Prostate gland (tissue), 2 donors: ENCODE measurements around the gene ZNF763. TPM values are rescaled to one million over a fixed set of nuclear protein-coding genes. Genes with fewer than 3 reads are reported as not detected.
"Not testable (repeated sequence)": the region's sequence is repeated elsewhere in the genome, so short reads cannot be mapped to it uniquely, and the experiment has no call there.

Experiments used
- DNase-seq: peaks from one replicate; pipeline ENCODE4 v3.0.0-alpha.2; 2019; ENCODE audit warnings: low spot score
- H3K27ac ChIP-seq, 2 donors: fragments of 200-600 bp; sonication (generic); 2 replicates each; pipeline ENCODE4 v1.5.1; 2017 to 2019
- H3K27me3 ChIP-seq: fragments of 200-600 bp; sonication (generic); replicated peaks from 2 replicates; pipeline ENCODE4 v1.5.1; 2019; ENCODE audit not compliant: insufficient read depth
- H3K36me3 ChIP-seq, 2 donors: fragments of 200-600 bp; sonication (generic); 1 replicate in 1 of 2; 2 replicates in 1 of 2; pipeline versions ENCODE4 v1.5.1 to v1.8.1; 2017 to 2019
- H3K4me1 ChIP-seq: fragments of 200-600 bp; sonication (generic); replicated peaks from 2 replicates; pipeline ENCODE4 v1.5.1; 2019
- H3K4me3 ChIP-seq, 2 donors: fragments of 200-600 bp; sonication (generic); 2 replicates each; pipeline ENCODE4 v1.5.1; 2017 to 2019
- H3K9me3 ChIP-seq: fragments of 200-600 bp; sonication (generic); 2 replicates; pipeline ENCODE4 v1.5.1; 2017
- CTCF ChIP-seq, 4 experiments: fragments of 200-600 bp in 2 of 4; fragments of 450-650 bp in 2 of 4; sonication (generic) in 2 of 4; IDR thresholded peaks; 1 replicate in 3 of 4; 2 replicates in 1 of 4; pipeline ENCODE4 v1.5.1; 2016 to 2019; ENCODE audit warnings: antibody characterized with exemption in 4 of 4, mild to moderate bottlenecking in 2 of 4, moderate library complexity in 2 of 4
- POLR2A ChIP-seq: fragments of 450-650 bp; IDR thresholded peaks from one replicate; pipeline ENCODE4 v1.6.1; 2016; ENCODE audit warnings: antibody characterized with exemption, mild to moderate bottlenecking
- POLR2AphosphoS5 ChIP-seq: sonication (generic); formaldehyde crosslinking; IDR thresholded peaks from one replicate; pipeline ENCODE4 v1.6.1; 2017; ENCODE audit warnings: antibody characterized with exemption
- WGBS: methylation state at CpG from one replicate; pipeline ENCODE4 v1.1.5; 2018; 5-methylcytosine and 5-hydroxymethylcytosine counted together
- intact Hi-C: fragments of 100-400 bp; cut with DNase I; formaldehyde crosslinking; loops from one replicate; pipeline ENCODE4 v1.14.2; 2022
- total RNA-seq, 2 donors: library from RNA; depleted of rRNA; stranded (reverse); fragments of >200 nt; gene quantifications; one replicate each; pipeline ENCODE4 v1.1.0, GENCODE V29; 2016

ZNF763 gene
- total RNA-seq, 2 donors from 2014 or later: 4.0 to 5.6 TPM

DNA sequence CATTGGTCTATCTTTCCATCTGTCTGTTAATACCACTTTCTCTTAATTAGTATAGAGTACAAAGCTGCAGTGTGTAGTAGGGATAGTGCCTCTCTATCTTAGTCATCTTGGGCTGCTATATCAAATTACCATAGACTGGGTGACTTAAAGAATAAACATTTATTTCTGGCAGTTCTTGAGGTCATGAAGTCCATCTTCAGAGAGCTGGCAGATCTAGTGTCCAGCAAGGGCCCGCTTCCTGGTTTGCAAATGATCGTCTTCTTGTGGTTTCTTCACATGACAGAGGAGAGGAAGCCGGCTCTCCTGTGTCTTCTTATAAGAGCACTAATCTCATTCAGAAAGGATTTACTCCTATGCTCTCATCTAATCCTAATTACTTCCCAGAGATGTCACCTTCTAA lies 33.8 kb upstream of the ZNF763 start:
- Histone ChIP-seq H3K27ac (no peak overlapping the region), H3K4me3 (no peak overlapping the region), H3K9me3 (no peaks in the 10 kb centered on the region), H3K4me1 (no peaks in the 10 kb centered on the region), H3K36me3 (no peaks in the 10 kb centered on the region), H3K27me3 (no peaks in the 10 kb centered on the region)
- DNase-seq: no peak
- WGBS: 91% methylated on average over 3 of the region's 3 CpGs
- intact Hi-C loops: no loop called here
- no peak for TF ChIP-seq CTCF (IDR thresholded peaks at IDR 0.05)
- TF ChIP-seq POLR2A: no peak
- TF ChIP-seq POLR2AphosphoS5: no peak

GRCh38 chr19:11931513-11931912 lies 33.3 kb upstream of the ZNF763 start:
- Histone ChIP-seq H3K36me3 (no peaks in the 10 kb centered on the region), H3K27ac (no peak overlapping the region), H3K4me3 (no peak overlapping the region), H3K27me3 (no peaks in the 10 kb centered on the region), H3K9me3 (no peaks in the 10 kb centered on the region), H3K4me1 (no peaks in the 10 kb centered on the region)
- intact Hi-C loops: no loop called here
- TF ChIP-seq CTCF (IDR thresholded peaks at IDR 0.05): no peak
- no peak for TF ChIP-seq POLR2A
- TF ChIP-seq POLR2AphosphoS5: no peak
- 100% methylated on average over 3 of the region's 3 CpGs for WGBS
- DNase-seq: no peak

- intact Hi-C loops, H3K27ac ChIP-seq, H3K4me3 ChIP-seq, H3K36me3 ChIP-seq, H3K4me1 ChIP-seq, H3K27me3 ChIP-seq, H3K9me3 ChIP-seq, DNase-seq: not testable (repeated sequence)
- WGBS: 98% methylated on average over 3 of the region's 3 CpGs
Measured at GRCh38 chr19:11935829-11936228, 29.0 kb upstream of the ZNF763 start.

- H3K27ac ChIP-seq, H3K4me3 ChIP-seq, intact Hi-C loops, DNase-seq, H3K9me3 ChIP-seq, H3K36me3 ChIP-seq, H3K27me3 ChIP-seq, H3K4me1 ChIP-seq: not testable (repeated sequence)
- WGBS: 100% methylated on average over 3 of the region's 3 CpGs
Measured at GRCh38 chr19:11938383-11938782, 26.5 kb upstream of the ZNF763 start.

GRCh38 chr19:11941361-11941887 lies 23.4 kb upstream of the ZNF763 start:
- H3K4me3 ChIP-seq, H3K27ac ChIP-seq, H3K9me3 ChIP-seq, DNase-seq, intact Hi-C loops, H3K27me3 ChIP-seq, H3K4me1 ChIP-seq, H3K36me3 ChIP-seq: not testable (repeated sequence)
- 97% methylated on average over 23 of the region's 29 CpGs for WGBS

GRCh38 chr19:11942008-11942842 lies 22.6 kb upstream of the ZNF763 start:
- Histone ChIP-seq H3K9me3 (no peaks in the 10 kb centered on the region), H3K36me3 (no peaks in the 10 kb centered on the region), H3K4me1 (no peaks in the 10 kb centered on the region), H3K4me3 (no peak overlapping the region), H3K27ac (no peak overlapping the region), H3K27me3 (no peaks in the 10 kb centered on the region)
- TF ChIP-seq CTCF (IDR thresholded peaks at IDR 0.05) (no peak), POLR2AphosphoS5 (no peak), POLR2A (no peak)
- WGBS: 98% methylated on average over 10 of the region's 10 CpGs
- intact Hi-C loops: no loop called here
- no peak for DNase-seq
